Measurements from ENCODE around the gene ATAD2B. TPM values are rescaled to one million over a fixed set of nuclear protein-coding genes. Genes with fewer than 3 reads are reported as not detected.

The ATAD2B gene
- total RNA-seq, 4 donors from 2014 or later: 39.0 to 56.9 (median 45.2) TPM

Other genes with a start within 250 kb of the ATAD2B start
- gene UBXN2A, start 13.3 kb upstream of the ATAD2B start, total RNA-seq: 10 to 100 TPM; 15.3 to 23.7 (median 17.2) TPM
- 1 to 10 TPM in 1 of 4 donors, under 1 TPM in 1, not detected in 2; 0.98 to 1.0 TPM for gene MFSD2B, start 83.0 kb upstream of the ATAD2B start, total RNA-seq
- gene WDCP, start 120.3 kb upstream of the ATAD2B start, total RNA-seq: 1 to 10 TPM; 6.1 to 8.1 (median 6.4) TPM
- gene FKBP1B, start 122.6 kb upstream of the ATAD2B start, total RNA-seq: 10 to 100 TPM in 1 of 4 donors, 1 to 10 TPM in 3; 5.4 to 15.3 (median 9.0) TPM
- gene SF3B6, start 149.2 kb upstream of the ATAD2B start, total RNA-seq: 10 to 100 TPM; 73.7 to 93.1 (median 81.5) TPM
- 100 to 1,000 TPM in 3 of 4 donors, 10 to 100 TPM in 1; 21.0 to 134 (median 114) TPM for gene TP53I3, start 157.7 kb upstream of the ATAD2B start, total RNA-seq
- gene PFN4, start 196.2 kb upstream of the ATAD2B start, total RNA-seq: 1 to 10 TPM in 2 of 4 donors, under 1 TPM in 1, not detected in 1; 0.39 to 5.7 (median 1.7) TPM
- 10 to 100 TPM; 37.7 to 68.6 (median 46.6) TPM for gene FAM228B, start 196.3 kb upstream of the ATAD2B start, total RNA-seq
- 1 to 10 TPM in 3 of 4 donors, under 1 TPM in 1; 0.90 to 5.0 (median 3.3) TPM for gene FAM228A, start 247.9 kb upstream of the ATAD2B start, total RNA-seq